ENCODE data around the gene EFS.

- TF ChIP-seq POLR2A (IDR thresholded peaks at IDR 0.05; ENCODE audit: low read depth, low read length) (no peak), ZZZ3 (IDR thresholded peaks at IDR 0.05; ENCODE audit: control insufficient read depth, insufficient read length, low read depth) (no peak), EP300 (IDR thresholded peaks at IDR 0.05; ENCODE audit: borderline replicate concordance in 1 of 2, control insufficient read depth in 1 of 2, low read depth in 2 of 2, low read length in 2 of 2) (no peak)
These were observed 4.5 kb downstream of the EFS start for GRCh38 chr14:23360496-23360895.
